Limb (tissue), 2 donors: ENCODE results near the gene RIMKLA.
A peak's percentile ranks its signal among the peaks of the same experiment; 100 is the strongest.

Source experiments
- DNase-seq, 2 donors: peaks; one replicate each; pipeline ENCODE4 v3.0.0-alpha.2; 2016; ENCODE audit errors: extremely low spot score in 2 of 2

The RIMKLA gene

DNA sequence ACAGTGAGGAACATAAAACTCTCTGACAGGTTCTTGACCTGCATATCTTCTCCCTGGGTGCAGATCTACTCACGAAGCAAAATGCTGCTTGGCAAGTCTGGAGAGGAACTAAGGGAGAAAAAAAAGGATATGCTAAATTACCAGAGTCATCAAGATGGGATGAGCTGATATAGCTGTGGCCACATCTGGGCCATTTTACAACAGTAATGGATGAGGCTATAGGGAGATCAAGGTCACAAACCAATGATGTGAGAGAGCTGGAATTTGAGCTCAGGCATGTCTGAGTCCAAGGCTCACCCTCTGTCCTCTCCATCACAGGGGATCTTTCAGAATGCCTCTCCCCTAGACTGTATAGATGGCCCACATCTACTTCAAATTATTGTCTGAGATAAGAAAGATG is 49.0 kb downstream of the RIMKLA start:
- DNase-seq = no peak

GRCh38 chr1:42430286-42431135 is 49.9 kb downstream of the RIMKLA start:
- no peak for DNase-seq

GRCh38 chr1:42431514-42431913 is 50.9 kb downstream of the RIMKLA start:
- no peak for DNase-seq

- DNase-seq = no peak
Measured at GRCh38 chr1:42432714-42433113, 52.1 kb downstream of the RIMKLA start.

DNA sequence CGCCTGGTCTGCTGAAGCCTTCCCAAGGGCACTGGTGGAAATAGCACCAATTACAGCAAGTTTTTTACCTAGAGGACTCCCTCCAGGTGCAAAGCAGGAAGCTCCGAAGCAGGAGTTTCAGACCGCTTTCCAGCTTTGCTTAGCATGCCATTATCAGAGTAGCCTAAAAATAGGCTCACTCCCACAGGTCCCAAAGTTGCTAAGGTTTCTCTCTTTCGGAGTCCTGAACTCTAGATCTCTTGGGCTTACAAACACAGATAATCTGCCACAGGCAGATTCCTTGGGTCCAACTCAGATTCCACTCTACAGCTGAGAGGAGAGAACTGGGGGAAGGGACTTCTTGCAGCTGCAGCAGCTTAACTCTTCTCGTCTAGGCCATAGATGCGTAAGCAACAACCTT is 52.8 kb downstream of the RIMKLA start:
- DNase-seq = no peak

GRCh38 chr1:42434340-42434739 is 53.7 kb downstream of the RIMKLA start:
- DNase-seq = no peak

- DNase-seq = no peak
Measured at GRCh38 chr1:42439940-42440339, 59.3 kb downstream of the RIMKLA start.

GRCh38 chr1:42442662-42443061 is 62.1 kb downstream of the RIMKLA start:
- no peak for DNase-seq

GRCh38 chr1:42449256-42449655 is 68.7 kb downstream of the RIMKLA start:
- DNase-seq = no peak

DNA sequence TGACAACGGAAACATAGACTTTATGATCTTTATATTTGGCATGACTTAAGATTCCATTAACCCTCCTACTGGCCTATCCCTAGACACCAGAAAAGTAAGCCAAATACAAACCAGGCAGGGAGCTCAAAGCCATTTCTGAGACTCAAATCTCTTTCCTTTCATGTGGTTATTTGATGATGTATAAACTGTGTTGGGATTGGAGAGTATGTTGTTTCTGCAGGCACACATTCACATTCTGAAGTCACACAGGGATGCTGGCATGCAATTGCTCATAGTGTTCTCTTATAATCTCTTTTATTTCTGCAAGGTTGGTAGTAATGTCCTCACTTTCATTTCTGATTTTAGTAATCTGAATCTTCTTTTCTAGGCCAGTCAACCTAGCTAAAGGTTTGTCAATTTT is 69.5 kb downstream of the RIMKLA start:
- DNase-seq = no peak

GRCh38 chr1:42453386-42453785 is 72.8 kb downstream of the RIMKLA start:
- no peak for DNase-seq

- DNase-seq = no peak
Measured at GRCh38 chr1:42454403-42454802, 73.8 kb downstream of the RIMKLA start.

DNA sequence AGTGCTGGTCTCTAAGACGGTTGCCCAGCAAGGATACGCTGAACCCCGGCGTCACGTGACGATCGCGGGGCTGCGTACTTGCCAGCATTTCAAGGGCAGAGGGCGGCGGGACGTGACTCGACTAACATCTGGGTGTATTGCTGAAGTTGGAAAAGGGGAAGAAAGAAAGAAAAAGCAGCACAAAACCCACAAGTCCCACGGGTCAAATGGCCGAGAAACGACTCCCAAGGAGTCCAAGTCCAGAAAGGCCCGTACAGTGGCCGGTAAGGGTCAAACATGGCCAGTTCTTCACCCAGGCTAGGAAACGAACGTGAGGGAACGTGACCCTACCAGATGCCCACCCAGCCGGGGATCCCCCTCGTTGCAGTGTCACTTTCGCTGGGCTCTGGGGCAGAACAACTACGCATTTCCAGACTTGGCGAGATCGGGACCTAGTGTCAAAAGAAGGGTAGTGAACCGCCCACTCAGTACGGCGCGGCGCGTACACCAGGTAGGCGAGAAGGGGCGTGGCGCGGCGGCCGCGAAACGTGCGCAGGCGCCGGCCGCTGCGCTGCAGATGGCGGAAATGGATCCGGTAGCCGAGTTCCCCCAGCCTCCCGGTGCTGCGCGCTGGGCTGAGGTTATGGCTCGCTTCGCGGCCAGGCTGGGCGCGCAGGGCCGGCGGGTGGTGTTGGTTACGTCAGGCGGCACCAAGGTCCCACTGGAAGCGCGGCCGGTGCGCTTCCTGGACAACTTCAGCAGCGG is 75.6 kb downstream of the RIMKLA start, which contains the start of the genes PPCS and ZMYND12:
TSS of gene PPCS (plus strand) at position 534 of the 744 bp plus-strand sequence. CDS start at position 557, 23 bp downstream.
TSS of gene ZMYND12 (minus strand) at position 13 of the 744 bp plus-strand sequence. CDS start 25 bp downstream, outside the sequence.
- peak; percentile 89 to 90 for DNase-seq

- peak in 1 of 2 donors; percentile 27 for DNase-seq
Measured at GRCh38 chr1:42456754-42457089, 76.1 kb downstream of the RIMKLA start.

GRCh38 chr1:42461196-42461595 is 80.6 kb downstream of the RIMKLA start:
- DNase-seq = no peak

DNA sequence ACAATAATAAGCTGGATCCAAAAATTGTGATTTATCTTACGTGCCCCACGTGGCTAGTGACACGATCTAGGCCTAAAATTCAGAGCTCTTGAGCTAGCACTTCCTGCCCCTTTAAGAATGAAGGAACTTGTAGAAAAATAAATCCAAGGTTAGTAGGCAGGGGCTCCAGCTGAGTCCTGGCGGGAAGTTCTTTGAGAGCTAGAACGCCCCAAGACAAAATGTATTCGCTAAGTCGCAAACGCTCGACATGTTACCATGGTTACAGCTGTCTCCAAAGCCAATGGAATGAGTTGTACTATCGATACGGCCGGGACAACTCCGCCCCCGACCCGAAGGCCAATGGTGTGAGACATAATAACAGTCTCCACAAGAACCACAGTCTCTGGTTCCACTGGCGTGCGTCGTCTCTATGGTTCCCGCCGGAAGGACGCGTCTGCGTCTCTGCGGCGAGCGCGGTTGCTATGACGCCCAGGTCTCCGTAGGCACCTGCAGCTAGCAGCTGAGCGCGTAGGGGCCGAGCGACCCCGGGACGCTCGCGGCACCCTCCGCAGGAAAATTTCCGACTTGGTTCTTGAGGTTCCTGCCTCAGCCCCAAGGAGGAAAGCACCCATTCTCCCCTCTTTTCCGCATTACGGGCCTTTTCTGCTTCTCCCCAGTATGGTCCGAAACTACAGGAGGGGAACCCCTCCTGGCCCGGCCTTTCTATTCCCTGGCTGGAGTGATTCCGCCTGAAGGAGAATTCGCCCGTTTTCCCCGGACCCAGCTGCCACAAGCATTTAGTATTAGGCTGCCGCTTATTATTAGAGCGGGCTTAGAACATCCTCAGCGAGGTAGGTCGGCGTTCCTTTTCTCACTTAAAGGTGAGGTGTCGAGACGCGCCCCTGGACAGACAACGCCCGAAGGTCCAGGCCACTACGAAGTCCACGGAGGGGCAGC is 82.5 kb downstream of the RIMKLA start, which contains the start of gene CCDC30:
TSS of gene CCDC30 (plus strand) at position 459 of the 936 bp plus-strand sequence. CDS start 17,266 bp downstream, outside the sequence.
- peak; percentile 95 to 99 for DNase-seq

- no peak for DNase-seq
Measured at GRCh38 chr1:42463921-42464320, 83.3 kb downstream of the RIMKLA start.

DNA sequence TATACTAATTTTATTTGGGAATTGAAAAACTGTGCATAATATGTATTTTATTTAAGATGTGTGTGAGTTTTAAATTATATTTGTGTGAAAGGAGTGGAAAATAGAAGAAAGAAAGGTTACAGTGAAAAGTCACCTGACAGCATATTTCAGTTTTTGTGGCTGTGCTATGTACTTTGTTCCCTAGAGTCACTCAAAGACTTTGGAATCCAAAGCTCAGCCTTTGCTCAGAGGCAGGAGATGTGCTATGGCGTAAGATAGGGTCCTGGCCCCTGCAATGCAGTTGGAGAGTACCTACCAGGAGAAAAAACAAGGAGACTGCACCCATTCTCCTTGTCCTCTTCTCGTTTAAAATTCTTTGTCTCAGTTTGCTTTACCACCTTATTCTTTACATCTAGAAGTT is 85.4 kb downstream of the RIMKLA start:
- no peak for DNase-seq

DNA sequence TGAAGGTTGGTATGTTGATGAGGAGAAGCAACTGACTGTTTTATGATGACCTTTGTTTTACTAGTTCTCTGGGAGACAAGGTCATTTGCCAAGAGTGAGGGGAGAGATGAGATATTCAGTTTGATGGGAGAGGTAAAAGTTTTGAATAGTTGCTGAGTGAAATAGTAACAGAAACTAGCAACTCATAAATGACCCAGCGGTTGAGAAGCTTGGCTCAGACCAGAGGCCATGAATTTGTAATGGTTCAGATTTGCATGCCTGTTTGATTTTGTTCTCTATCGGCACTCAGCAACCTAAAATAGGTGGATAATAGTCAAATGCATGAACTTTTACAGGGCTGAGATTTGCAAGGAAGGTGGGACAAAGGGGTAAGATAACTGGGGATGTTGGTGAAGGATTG is 89.1 kb downstream of the RIMKLA start:
- no peak for DNase-seq
